Endothelial cell (in vitro differentiated cells): ENCODE measurements around the gene HHIPL2. TPM values are rescaled to one million over a fixed set of nuclear protein-coding genes. Genes with fewer than 3 reads are reported as not detected.

Experiments
- DNase-seq: peaks from one replicate; pipeline ENCODE4 v3.0.0; 2021; ENCODE audit warnings: low spot score
- H3K27ac Mint-ChIP-seq: one replicate; pipeline ENCODE4 v1.8.0; 2021; ENCODE audit warnings: mixed read lengths, inconsistent platforms; ENCODE audit not compliant: unreplicated experiment
- H3K27me3 Mint-ChIP-seq: one replicate; pipeline ENCODE4 v1.8.0; 2021; ENCODE audit warnings: mild to moderate bottlenecking, moderate library complexity, mixed read lengths, inconsistent platforms; ENCODE audit not compliant: unreplicated experiment
- H3K36me3 Mint-ChIP-seq: one replicate; pipeline ENCODE4 v1.8.0; 2021; ENCODE audit warnings: mild to moderate bottlenecking, low read depth, mixed read lengths, inconsistent platforms; ENCODE audit not compliant: unreplicated experiment
- H3K4me1 Mint-ChIP-seq: one replicate; pipeline ENCODE4 v1.8.0; 2021; ENCODE audit warnings: mild to moderate bottlenecking, mixed read lengths, inconsistent platforms; ENCODE audit not compliant: unreplicated experiment
- H3K4me3 Mint-ChIP-seq: one replicate; pipeline ENCODE4 v1.8.0; 2021; ENCODE audit warnings: mild to moderate bottlenecking, mixed read lengths, inconsistent platforms; ENCODE audit not compliant: unreplicated experiment
- H3K9me3 Mint-ChIP-seq: one replicate; pipeline ENCODE4 v1.8.0; 2021; ENCODE audit warnings: mixed read lengths, inconsistent platforms; ENCODE audit not compliant: unreplicated experiment
- CTCF ChIP-seq: fragments of 200-600 bp; sonication (generic); IDR thresholded peaks from one replicate; pipeline ENCODE4 v1.5.0; 2021; ENCODE audit warnings: antibody characterized with exemption; ENCODE audit not compliant: unreplicated experiment
- total RNA-seq: library from RNA; stranded (reverse); fragmentation: NEBNext Ultra II Directional; extraction: Animal tissue kit (Norgen Biotek cat#: 25700); gene quantifications from one replicate; pipeline ENCODE4 v1.2.1, GENCODE V29; 2021; ENCODE audit not compliant: unreplicated experiment

Gene HHIPL2
- total RNA-seq, 1 donor from 2014 or later: 0.62 TPM

- no peak overlapping the region for H3K27ac Mint-ChIP-seq
- H3K9me3 Mint-ChIP-seq: no peaks in the 10 kb centered on the region
- no peak for DNase-seq
- H3K4me1 Mint-ChIP-seq: no peaks in the 10 kb centered on the region
- H3K36me3 Mint-ChIP-seq: no peaks in the 10 kb centered on the region
- peaks cover 3% of the 10 kb centered on the region for H3K27me3 Mint-ChIP-seq
- no peak overlapping the region for H3K4me3 Mint-ChIP-seq
- TF ChIP-seq CTCF: no peak
Observed at GRCh38 chr1:222546091-222546490, 1.8 kb downstream of the HHIPL2 start.

GRCh38 chr1:222543817-222544216 is 4.1 kb downstream of the HHIPL2 start:
- no peaks in the 10 kb centered on the region for H3K4me1 Mint-ChIP-seq
- DNase-seq: no peak
- H3K27me3 Mint-ChIP-seq: peaks cover 3% of the 10 kb centered on the region
- no peak overlapping the region for H3K4me3 Mint-ChIP-seq
- H3K27ac Mint-ChIP-seq: no peak overlapping the region
- no peaks in the 10 kb centered on the region for H3K9me3 Mint-ChIP-seq
- no peak for TF ChIP-seq CTCF
- no peaks in the 10 kb centered on the region for H3K36me3 Mint-ChIP-seq

GRCh38 chr1:222540598-222540995 is 7.3 kb downstream of the HHIPL2 start:
- DNase-seq: no peak
- H3K36me3 Mint-ChIP-seq: no peaks in the 10 kb centered on the region
- H3K27ac Mint-ChIP-seq: no peak overlapping the region
- no peaks in the 10 kb centered on the region for H3K9me3 Mint-ChIP-seq
- no peaks in the 10 kb centered on the region for H3K4me1 Mint-ChIP-seq
- H3K27me3 Mint-ChIP-seq: peaks cover 3% of the 10 kb centered on the region
- no peak for TF ChIP-seq CTCF
- H3K4me3 Mint-ChIP-seq: no peak overlapping the region

- H3K4me1 Mint-ChIP-seq: no peaks in the 10 kb centered on the region
- H3K36me3 Mint-ChIP-seq: no peaks in the 10 kb centered on the region
- no peak for TF ChIP-seq CTCF
- no peak overlapping the region for H3K4me3 Mint-ChIP-seq
- DNase-seq: no peak
- H3K27me3 Mint-ChIP-seq: peaks cover 3% of the 10 kb centered on the region
- no peaks in the 10 kb centered on the region for H3K9me3 Mint-ChIP-seq
- H3K27ac Mint-ChIP-seq: no peak overlapping the region
Observed at GRCh38 chr1:222539951-222540597, 7.8 kb downstream of the HHIPL2 start.

GRCh38 chr1:222535455-222535854 is 12.4 kb downstream of the HHIPL2 start:
- H3K4me3 Mint-ChIP-seq: no peak overlapping the region
- no peaks in the 10 kb centered on the region for H3K27me3 Mint-ChIP-seq
- DNase-seq: no peak
- H3K4me1 Mint-ChIP-seq: no peaks in the 10 kb centered on the region
- no peak for TF ChIP-seq CTCF
- peaks cover 3% of the 10 kb centered on the region for H3K36me3 Mint-ChIP-seq
- no peaks in the 10 kb centered on the region for H3K9me3 Mint-ChIP-seq
- no peak overlapping the region for H3K27ac Mint-ChIP-seq
